Uterus (tissue), 4 donors: Measurements from ENCODE around the gene EYS. TPM values are rescaled to one million over a fixed set of nuclear protein-coding genes. Genes with fewer than 3 reads are reported as not detected.
"Not testable (repeated sequence)": the region's sequence is repeated elsewhere in the genome, so short reads cannot be mapped to it uniquely, and the experiment has no call there.

Source experiments
- DNase-seq, 2 donors: peaks; one replicate each; pipeline ENCODE4 v3.0.0-alpha.2; 2019 to 2020
- H3K27ac ChIP-seq, 2 donors: fragments of 200-600 bp; sonication (generic); 1 replicate in 1 of 2; 2 replicates in 1 of 2; pipeline ENCODE4 v1.5.1; 2016 to 2018
- H3K27me3 ChIP-seq, 2 donors: fragments of 200-600 bp; sonication (generic); one replicate each; pipeline ENCODE4 v1.5.1; 2018 to 2019; ENCODE audit warnings: control low read depth in 1 of 2
- H3K36me3 ChIP-seq, 2 donors: fragments of 200-600 bp; sonication (generic); one replicate each; pipeline ENCODE4 v1.5.1; 2019; ENCODE audit warnings: control low read depth in 1 of 2
- H3K4me1 ChIP-seq, 2 donors: fragments of 200-600 bp; sonication (generic); one replicate each; pipeline ENCODE4 v1.5.1; 2018 to 2019; ENCODE audit warnings: control low read depth in 1 of 2
- H3K4me3 ChIP-seq, 2 donors: fragments of 200-600 bp; sonication (generic); 1 replicate in 1 of 2; 2 replicates in 1 of 2; pipeline ENCODE4 v1.5.1; 2018 to 2019; ENCODE audit warnings: mild to moderate bottlenecking in 1 of 2
- H3K9me3 ChIP-seq, 2 donors: fragments of 200-600 bp; sonication (generic); one replicate each; pipeline ENCODE4 v1.5.1; 2019; ENCODE audit warnings: control low read depth in 1 of 2
- CTCF ChIP-seq, 4 experiments: fragments of 200-600 bp in 2 of 4; fragments of 450-650 bp in 2 of 4; sonication (generic) in 2 of 4; IDR thresholded peaks; one replicate each; pipeline ENCODE4 v1.5.1; 2016 to 2019; ENCODE audit warnings: antibody characterized with exemption in 4 of 4, mild to moderate bottlenecking in 2 of 4, moderate library complexity in 1 of 4
- POLR2A ChIP-seq, 2 donors: fragments of 450-650 bp; IDR thresholded peaks; one replicate each; pipeline ENCODE4 v1.6.1; 2016; ENCODE audit warnings: antibody characterized with exemption in 2 of 2, mild to moderate bottlenecking in 1 of 2, moderate library complexity in 1 of 2
- intact Hi-C: fragments of 100-400 bp; cut with DNase I; formaldehyde crosslinking; loops from one replicate; pipeline ENCODE4 v1.15.1; 2023; ENCODE audit warnings: low total_unique reads
- total RNA-seq, 4 donors: library from RNA; depleted of rRNA in 3 of 4; stranded (reverse); fragments of >200 nt in 3 of 4; gene quantifications; one replicate each; pipeline versions ENCODE4 v1.1.0 to v1.2.4, GENCODE V29; 2014 to 2023
- donor health status: DM: yes; HTN: yes; CAD: no.

The EYS gene
- total RNA-seq, 4 donors from 2014 or later, result 1.3 TPM; not detected in 3

- DNase-seq, result no peak
- intact Hi-C loops, result no loop called here
- TF ChIP-seq CTCF (IDR thresholded peaks at IDR 0.05), result no peak
- no peak for TF ChIP-seq POLR2A (IDR thresholded peaks at IDR 0.05)
- Histone ChIP-seq H3K36me3 (no peaks in the 10 kb centered on the region), H3K27me3 (no peaks in the 10 kb centered on the region), H3K4me1 (no peaks in the 10 kb centered on the region), H3K27ac (no peak overlapping the region), H3K4me3 (no peak overlapping the region), H3K9me3 (no peaks in the 10 kb centered on the region)
Observed at GRCh38 chr6:63897952-63898351, 1809.1 kb downstream of the EYS start.

DNA sequence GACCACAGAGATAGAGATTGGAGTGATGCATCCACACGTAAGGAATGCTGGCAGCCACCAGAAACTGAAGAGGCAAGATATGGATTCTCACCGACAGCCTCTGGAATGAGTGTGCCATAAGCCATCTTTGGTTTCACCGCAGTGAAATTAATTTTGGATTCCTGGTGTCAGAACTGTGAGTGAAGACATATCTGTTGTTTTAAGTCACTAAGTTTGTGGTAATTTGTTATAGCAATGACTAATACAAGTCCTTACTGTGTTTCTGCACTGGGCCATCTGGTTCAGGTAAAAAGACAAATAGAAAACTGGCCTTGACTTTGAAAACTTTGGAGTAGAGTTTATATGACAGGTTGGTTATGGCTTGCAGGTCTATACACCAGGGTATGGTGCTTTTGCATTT, 1809.6 kb downstream of the EYS start:
- no peak overlapping the region for H3K27ac ChIP-seq
- no peak for TF ChIP-seq CTCF (IDR thresholded peaks at IDR 0.05)
- TF ChIP-seq POLR2A (IDR thresholded peaks at IDR 0.05), result no peak
- H3K36me3 ChIP-seq, result no peaks in the 10 kb centered on the region
- H3K9me3 ChIP-seq, result no peaks in the 10 kb centered on the region
- intact Hi-C loops, result no loop called here
- DNase-seq, result no peak
- no peak overlapping the region for H3K4me3 ChIP-seq
- no peaks in the 10 kb centered on the region for H3K4me1 ChIP-seq
- H3K27me3 ChIP-seq, result no peaks in the 10 kb centered on the region

DNA sequence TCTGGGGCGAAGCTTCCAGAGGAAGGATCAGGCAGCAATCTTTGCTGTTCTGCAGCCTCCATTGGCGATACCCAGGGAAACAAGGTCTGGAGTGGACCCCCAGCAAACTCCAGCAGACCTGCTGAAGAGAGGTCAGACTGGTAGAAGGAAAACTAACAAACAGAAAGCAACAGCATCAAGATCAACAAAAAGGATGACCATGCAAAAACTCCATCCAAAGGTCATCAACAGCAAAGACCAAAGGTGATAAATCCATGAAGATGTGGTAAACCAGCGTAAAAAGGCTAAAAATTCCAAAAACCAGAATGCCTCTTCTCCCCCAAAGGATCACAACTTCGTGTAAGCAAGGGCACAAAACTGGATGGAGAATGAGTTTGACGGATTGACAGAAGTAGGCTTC, 1818.6 kb downstream of the EYS start:
- Histone ChIP-seq H3K36me3 (no peaks in the 10 kb centered on the region), H3K27ac (no peak overlapping the region), H3K4me1 (no peaks in the 10 kb centered on the region), H3K9me3 (no peaks in the 10 kb centered on the region), H3K4me3 (no peak overlapping the region), H3K27me3 (no peaks in the 10 kb centered on the region)
- TF ChIP-seq POLR2A (IDR thresholded peaks at IDR 0.05) (no peak), CTCF (IDR thresholded peaks at IDR 0.05) (no peak)
- intact Hi-C loops, result no loop called here
- DNase-seq, result no peak

GRCh38 chr6:63887804-63888203, 1819.2 kb downstream of the EYS start:
- H3K27ac ChIP-seq, H3K36me3 ChIP-seq, H3K4me1 ChIP-seq, DNase-seq, H3K9me3 ChIP-seq, intact Hi-C loops, H3K4me3 ChIP-seq, H3K27me3 ChIP-seq: not testable (repeated sequence)

DNA sequence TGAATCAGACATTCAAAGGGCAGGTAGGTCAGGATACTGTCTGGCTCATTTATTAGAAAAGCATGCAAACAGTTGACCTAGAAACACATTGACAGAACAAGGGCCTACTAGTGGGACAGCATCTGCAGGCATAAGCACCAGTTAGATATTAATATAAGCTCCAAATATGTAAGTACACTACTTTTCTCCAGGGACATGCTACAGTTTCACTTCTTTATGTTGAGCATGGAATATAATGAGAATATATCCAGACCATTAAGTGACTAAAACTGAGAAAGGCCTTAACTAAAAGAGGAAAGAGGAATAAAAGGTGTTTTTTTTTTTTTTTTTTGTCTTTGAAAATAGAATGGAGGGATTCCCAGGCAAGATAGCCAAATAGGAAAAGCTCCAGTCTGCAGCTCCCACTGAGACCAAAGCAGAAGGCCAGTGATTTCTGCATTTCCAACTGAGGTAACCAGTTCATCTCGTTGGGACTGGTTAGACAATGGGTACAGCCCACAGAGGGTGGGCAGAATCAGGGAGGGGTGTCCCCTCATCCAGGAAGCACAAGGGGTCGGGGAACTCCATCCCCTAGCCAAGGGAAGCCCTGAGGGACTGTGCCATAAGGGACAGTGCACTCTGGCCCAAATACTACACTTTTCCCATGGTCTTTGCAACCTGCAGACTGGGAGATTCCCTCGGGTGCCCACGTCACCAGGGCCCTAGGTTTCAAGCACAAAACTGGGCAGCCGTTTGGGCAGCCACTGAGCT, 1819.8 kb downstream of the EYS start:
- no peak for DNase-seq
- no peaks in the 10 kb centered on the region for H3K9me3 ChIP-seq
- H3K4me1 ChIP-seq, result no peaks in the 10 kb centered on the region
- intact Hi-C loops, result no loop called here
- H3K27me3 ChIP-seq, result no peaks in the 10 kb centered on the region
- TF ChIP-seq POLR2A (IDR thresholded peaks at IDR 0.05) (no peak), CTCF (IDR thresholded peaks at IDR 0.05) (no peak)
- H3K4me3 ChIP-seq, result no peak overlapping the region
- H3K36me3 ChIP-seq, result no peaks in the 10 kb centered on the region
- H3K27ac ChIP-seq, result no peak overlapping the region

DNA sequence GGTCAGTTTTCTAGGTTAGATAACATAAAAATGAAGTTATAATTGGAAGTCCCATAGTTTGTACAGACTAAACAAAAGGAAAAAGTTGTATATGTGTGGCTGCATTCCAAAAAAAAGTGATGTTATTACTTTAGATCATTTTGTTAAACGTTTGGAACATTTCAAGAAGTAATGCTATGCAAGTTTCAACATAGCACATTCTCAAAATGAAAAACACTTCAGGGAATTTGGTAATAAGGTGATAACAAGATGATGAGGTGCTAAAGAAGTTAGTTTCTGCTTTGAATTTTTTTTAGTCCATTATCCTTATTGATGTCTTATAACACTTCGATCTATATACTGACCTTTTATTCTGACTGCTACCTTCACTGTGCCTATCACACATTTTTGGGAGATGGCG, 1820.7 kb downstream of the EYS start:
- TF ChIP-seq POLR2A (IDR thresholded peaks at IDR 0.05) (no peak), CTCF (IDR thresholded peaks at IDR 0.05) (no peak)
- DNase-seq, result no peak
- Histone ChIP-seq H3K27me3 (no peaks in the 10 kb centered on the region), H3K36me3 (no peaks in the 10 kb centered on the region), H3K9me3 (no peaks in the 10 kb centered on the region), H3K4me3 (no peak overlapping the region), H3K27ac (no peak overlapping the region), H3K4me1 (no peaks in the 10 kb centered on the region)
- intact Hi-C loops, result no loop called here
